Panc1 (cell line): ENCODE results near the gene TRPM5. TPM values are rescaled to one million over a fixed set of nuclear protein-coding genes. Genes with fewer than 3 reads are reported as not detected.

Experiments used
- ATAC-seq: fragments of 200-7000 bp; cut with Tn5 transposase; 2 replicates; pipeline ENCODE4 v1.9.1; 2020; ENCODE audit warnings: mild to moderate bottlenecking, moderate library complexity
- BruUV-seq: library from RNA; stranded (reverse); fragments of 400-500 nt; replicated peaks from 2 replicates; lab custom pipeline; 2021; lab: Mats Ljungman, UMichigan
- CTCF ChIA-PET: fragments of 300-600 bp; sonication (Branson Sonifier 250); formaldehyde crosslinking; loops from one replicate; lab custom pipeline; 2022; ENCODE audit warnings: antibody characterized with exemption; lab: Charles Lee
- POLR2A ChIA-PET: fragments of 300-600 bp; sonication (Branson Sonifier 250); formaldehyde crosslinking; loops from one replicate; lab custom pipeline; 2022; ENCODE audit warnings: antibody characterized with exemption; lab: Charles Lee
- DNase-seq: peaks from one replicate; pipeline ENCODE4 v3.0.0-alpha.2; 2010; ENCODE audit warnings: low read depth, low spot score
- H3K27ac ChIP-seq: 2 replicates; pipeline ENCODE4 v1.5.1; 2011; ENCODE audit warnings: mild to moderate bottlenecking, low read length, inconsistent platforms
- H3K27me3 ChIP-seq: fragments of 200-500 bp; sonication (Bioruptor generic); 2 replicates; pipeline ENCODE4 v1.6.0; 2014; ENCODE audit warnings: low read length, inconsistent platforms; ENCODE audit not compliant: control insufficient read depth, insufficient read depth
- H3K36me3 ChIP-seq: fragments of 200-500 bp; sonication (Bioruptor generic); 2 replicates; pipeline ENCODE4 v1.5.1; 2014; ENCODE audit warnings: inconsistent platforms, mild to moderate bottlenecking, low read length, moderate library complexity; ENCODE audit not compliant: control insufficient read depth, insufficient read depth
- H3K4me1 ChIP-seq: 2 replicates; pipeline ENCODE4 v1.5.1; 2011; ENCODE audit warnings: inconsistent platforms, mild to moderate bottlenecking, low read length, moderate library complexity; ENCODE audit not compliant: control insufficient read depth, insufficient read depth
- H3K4me3 ChIP-seq, 2 experiments: 2 replicates each; pipeline ENCODE4 v1.5.1; 2011 to 2012; ENCODE audit warnings: low read depth in 2 of 2, low read length in 2 of 2, mild to moderate bottlenecking in 2 of 2, inconsistent platforms in 1 of 2, moderate library complexity in 1 of 2
- H3K9me3 ChIP-seq: fragments of 200-500 bp; sonication (Bioruptor generic); 2 replicates; pipeline ENCODE4 v1.5.1; 2014; ENCODE audit warnings: low read depth, mild to moderate bottlenecking, inconsistent platforms, low read length, moderate library complexity; ENCODE audit not compliant: control insufficient read depth, insufficient read depth
- POLR2AphosphoS5 ChIP-seq: IDR thresholded peaks from 2 replicates; pipeline ENCODE4 v1.6.1; 2012; ENCODE audit warnings: mild to moderate bottlenecking, low read depth, low read length, moderate library complexity
- SIN3A ChIP-seq: IDR thresholded peaks from 2 replicates; pipeline ENCODE4 v1.6.1; 2012; ENCODE audit warnings: low read depth, mild to moderate bottlenecking, low read length, moderate library complexity, borderline replicate concordance; ENCODE audit not compliant: insufficient read depth
- TCF7L2 ChIP-seq: IDR thresholded peaks from 2 replicates; pipeline ENCODE4 v1.6.1; 2011; ENCODE audit warnings: mild to moderate bottlenecking, low read depth, low read length, inconsistent platforms
- in situ Hi-C: cut with HindIII; loops from 2 replicates; pipeline ENCODE4 v1.10.0; 2016; ENCODE audit warnings: low sequenced_read_pairs, low pct_unique_long_range_greater_than_20kb
- intact Hi-C: fragments of 100-400 bp; cut with micrococcal nuclease; formaldehyde crosslinking; loops from one replicate; pipeline ENCODE4 v1.10.0; 2022; ENCODE audit not compliant: unreplicated experiment
- total RNA-seq: library from RNA; stranded (reverse); gene quantifications from one replicate; pipeline ENCODE4 v1.2.1, GENCODE V29; 2021; ENCODE audit not compliant: unreplicated experiment
- TF ChIP-seq, protein P1 (sequence below): fragments of 450-650 bp; IDR thresholded peaks from 2 replicates; pipeline ENCODE4 v1.5.1; 2017; ENCODE audit warnings: mild to moderate bottlenecking
- TF ChIP-seq, protein P2 (sequence below), 2 experiments: IDR thresholded peaks; 2 replicates each; pipeline ENCODE4 v1.6.1; 2011 to 2012; ENCODE audit warnings: low read depth in 2 of 2, control low read depth in 1 of 2, low read length in 1 of 2, mild to moderate bottlenecking in 1 of 2, moderate library complexity in 1 of 2; ENCODE audit not compliant: insufficient read depth in 1 of 2

Gene TRPM5
- total RNA-seq, 1 experiment from 2014 or later = 0.08 TPM

DNA sequence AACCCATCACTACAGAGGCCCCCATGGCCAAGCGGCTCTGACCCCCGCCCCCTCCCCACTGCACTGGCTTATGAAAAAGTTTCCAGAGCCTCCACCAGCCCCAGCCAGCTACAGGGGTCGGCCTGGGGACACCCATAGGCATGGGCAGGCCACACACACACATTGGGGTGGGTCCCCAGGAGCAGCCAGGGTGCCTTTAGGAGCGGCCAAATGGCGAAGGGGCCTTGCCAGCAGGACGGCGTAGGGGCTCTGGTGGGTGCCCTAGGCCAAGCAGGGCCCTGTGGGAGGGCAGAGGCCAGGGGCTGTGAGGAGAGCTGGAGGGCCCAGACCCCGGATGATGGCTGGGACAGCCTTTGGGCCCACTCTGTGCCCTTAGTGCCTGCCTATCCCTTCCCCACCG lies 33.7 kb downstream of the TRPM5 start:
- intact Hi-C loops (no loop called here), in situ Hi-C loops (no loop called here)
- ATAC-seq (no peak), DNase-seq (no peak)
- H3K27me3 ChIP-seq = no peaks in the 10 kb centered on the region
- no peaks in the 10 kb centered on the region for H3K9me3 ChIP-seq
- H3K36me3 ChIP-seq = no peaks in the 10 kb centered on the region
- TF ChIP-seq TCF7L2 = no peak
- TF ChIP-seq, protein P1, sequence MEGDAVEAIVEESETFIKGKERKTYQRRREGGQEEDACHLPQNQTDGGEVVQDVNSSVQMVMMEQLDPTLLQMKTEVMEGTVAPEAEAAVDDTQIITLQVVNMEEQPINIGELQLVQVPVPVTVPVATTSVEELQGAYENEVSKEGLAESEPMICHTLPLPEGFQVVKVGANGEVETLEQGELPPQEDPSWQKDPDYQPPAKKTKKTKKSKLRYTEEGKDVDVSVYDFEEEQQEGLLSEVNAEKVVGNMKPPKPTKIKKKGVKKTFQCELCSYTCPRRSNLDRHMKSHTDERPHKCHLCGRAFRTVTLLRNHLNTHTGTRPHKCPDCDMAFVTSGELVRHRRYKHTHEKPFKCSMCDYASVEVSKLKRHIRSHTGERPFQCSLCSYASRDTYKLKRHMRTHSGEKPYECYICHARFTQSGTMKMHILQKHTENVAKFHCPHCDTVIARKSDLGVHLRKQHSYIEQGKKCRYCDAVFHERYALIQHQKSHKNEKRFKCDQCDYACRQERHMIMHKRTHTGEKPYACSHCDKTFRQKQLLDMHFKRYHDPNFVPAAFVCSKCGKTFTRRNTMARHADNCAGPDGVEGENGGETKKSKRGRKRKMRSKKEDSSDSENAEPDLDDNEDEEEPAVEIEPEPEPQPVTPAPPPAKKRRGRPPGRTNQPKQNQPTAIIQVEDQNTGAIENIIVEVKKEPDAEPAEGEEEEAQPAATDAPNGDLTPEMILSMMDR = no peak
- TF ChIP-seq SIN3A = no peak
- TF ChIP-seq POLR2AphosphoS5 = no peak
- TF ChIP-seq, protein P2, sequence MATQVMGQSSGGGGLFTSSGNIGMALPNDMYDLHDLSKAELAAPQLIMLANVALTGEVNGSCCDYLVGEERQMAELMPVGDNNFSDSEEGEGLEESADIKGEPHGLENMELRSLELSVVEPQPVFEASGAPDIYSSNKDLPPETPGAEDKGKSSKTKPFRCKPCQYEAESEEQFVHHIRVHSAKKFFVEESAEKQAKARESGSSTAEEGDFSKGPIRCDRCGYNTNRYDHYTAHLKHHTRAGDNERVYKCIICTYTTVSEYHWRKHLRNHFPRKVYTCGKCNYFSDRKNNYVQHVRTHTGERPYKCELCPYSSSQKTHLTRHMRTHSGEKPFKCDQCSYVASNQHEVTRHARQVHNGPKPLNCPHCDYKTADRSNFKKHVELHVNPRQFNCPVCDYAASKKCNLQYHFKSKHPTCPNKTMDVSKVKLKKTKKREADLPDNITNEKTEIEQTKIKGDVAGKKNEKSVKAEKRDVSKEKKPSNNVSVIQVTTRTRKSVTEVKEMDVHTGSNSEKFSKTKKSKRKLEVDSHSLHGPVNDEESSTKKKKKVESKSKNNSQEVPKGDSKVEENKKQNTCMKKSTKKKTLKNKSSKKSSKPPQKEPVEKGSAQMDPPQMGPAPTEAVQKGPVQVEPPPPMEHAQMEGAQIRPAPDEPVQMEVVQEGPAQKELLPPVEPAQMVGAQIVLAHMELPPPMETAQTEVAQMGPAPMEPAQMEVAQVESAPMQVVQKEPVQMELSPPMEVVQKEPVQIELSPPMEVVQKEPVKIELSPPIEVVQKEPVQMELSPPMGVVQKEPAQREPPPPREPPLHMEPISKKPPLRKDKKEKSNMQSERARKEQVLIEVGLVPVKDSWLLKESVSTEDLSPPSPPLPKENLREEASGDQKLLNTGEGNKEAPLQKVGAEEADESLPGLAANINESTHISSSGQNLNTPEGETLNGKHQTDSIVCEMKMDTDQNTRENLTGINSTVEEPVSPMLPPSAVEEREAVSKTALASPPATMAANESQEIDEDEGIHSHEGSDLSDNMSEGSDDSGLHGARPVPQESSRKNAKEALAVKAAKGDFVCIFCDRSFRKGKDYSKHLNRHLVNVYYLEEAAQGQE (IDR thresholded peaks at IDR 0.05; ENCODE audit: insufficient read depth in 1 of 2, low read depth in 2 of 2, low read length in 1 of 2) = no peak
- no TSS peak for BruUV-seq
- H3K27ac ChIP-seq = no peak overlapping the region
- H3K4me1 ChIP-seq = no peaks in the 10 kb centered on the region
- H3K4me3 ChIP-seq = no peak overlapping the region
- CTCF ChIA-PET = interaction anchor here (0.6 kb wide), 1 partner anchor 471 kb away, joined by 8 read pairs; no protein-coding TSS in a partner anchor
- POLR2A ChIA-PET = no interaction called here

DNA sequence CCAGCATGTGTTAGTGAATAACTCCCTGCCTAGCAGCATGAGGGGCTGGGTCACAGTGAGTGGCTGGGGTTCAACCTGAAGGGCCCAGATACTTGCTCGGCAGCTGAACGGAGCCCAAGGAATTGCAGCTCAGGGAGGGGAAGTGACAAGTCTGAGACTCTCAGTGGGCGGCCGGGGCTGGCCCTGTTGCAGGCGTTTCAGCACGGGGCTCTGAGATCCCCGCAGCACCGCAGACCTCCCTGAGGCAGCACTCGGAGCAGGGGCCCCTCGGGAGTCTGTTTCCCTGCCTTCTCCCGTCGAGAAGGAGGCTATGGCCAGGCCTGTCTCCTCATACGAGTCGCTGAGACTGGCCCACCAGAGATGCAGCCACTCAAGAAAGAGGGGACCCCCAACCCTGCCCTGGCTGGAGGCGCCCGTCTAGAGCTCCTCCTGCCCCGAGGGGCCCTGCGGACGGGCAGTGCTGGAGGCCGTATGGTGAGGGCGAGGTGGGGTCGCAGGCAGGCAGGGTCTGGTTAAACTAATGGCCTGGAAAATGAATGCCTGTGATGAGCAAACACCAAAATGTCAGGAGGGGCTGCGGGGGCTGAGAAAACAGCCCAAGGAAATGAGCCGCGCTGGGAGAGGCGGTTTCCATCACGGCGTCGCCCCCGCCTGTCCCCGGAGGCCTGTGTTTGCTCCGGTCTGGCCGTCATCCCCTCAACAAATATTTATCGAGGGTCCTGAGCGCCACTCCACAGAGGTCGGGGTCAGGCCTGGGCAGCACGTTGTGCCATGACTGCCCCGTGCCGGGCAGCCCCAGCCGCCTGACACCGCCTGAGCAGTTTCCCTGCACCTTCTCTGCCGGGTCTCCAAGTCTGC lies 34.5 kb downstream of the TRPM5 start:
- Histone ChIP-seq H3K4me1 (no peaks in the 10 kb centered on the region), H3K27ac (no peak overlapping the region), H3K27me3 (no peaks in the 10 kb centered on the region), H3K36me3 (no peaks in the 10 kb centered on the region), H3K4me3 (no peak overlapping the region), H3K9me3 (no peaks in the 10 kb centered on the region)
- ATAC-seq = no peak
- ChIA-PET POLR2A (interaction anchor here (0.7 kb wide), 1 partner anchor 9 kb away, joined by 19 read pairs; the partner anchor contains the start of gene TSSC4), CTCF (interaction anchor here (0.6 to 2.0 kb wide), 2 partner anchors 11 to 22 kb away, joined by 9 to 15 read pairs; no protein-coding TSS in a partner anchor)
- no peak for DNase-seq
- no TSS peak for BruUV-seq
- intact Hi-C loops = no loop called here
- TF ChIP-seq SIN3A = no peak
- no peak for TF ChIP-seq POLR2AphosphoS5
- TF ChIP-seq, protein P2 (IDR thresholded peaks at IDR 0.05; ENCODE audit: insufficient read depth in 1 of 2, low read depth in 2 of 2, low read length in 1 of 2) = no peak
- TF ChIP-seq, protein P1 = no peak
- no peak for TF ChIP-seq TCF7L2
- in situ Hi-C loops = no loop called here
